KMS-11 (cell line): ENCODE results near the gene PRPF6.

Source experiments
- H2AFZ ChIP-seq: fragments of 200-600 bp; sonication (generic); 2 replicates; pipeline ENCODE4 v1.6.1; 2016; ENCODE audit warnings: antibody characterized with exemption, mixed run types, low read depth
- H3K27ac ChIP-seq: fragments of 200-600 bp; sonication (generic); 2 replicates; pipeline ENCODE4 v1.6.1; 2016; ENCODE audit warnings: mild to moderate bottlenecking, mixed run types
- H3K27me3 ChIP-seq: fragments of 200-600 bp; sonication (generic); 2 replicates; pipeline ENCODE4 v1.6.1; 2017; ENCODE audit warnings: mild to moderate bottlenecking, low read depth, mixed run types, moderate library complexity; ENCODE audit not compliant: insufficient read depth
- H3K36me3 ChIP-seq: fragments of 200-600 bp; sonication (generic); 2 replicates; pipeline ENCODE4 v1.6.1; 2017; ENCODE audit warnings: mild to moderate bottlenecking, mixed run types; ENCODE audit not compliant: insufficient read depth
- H3K4me1 ChIP-seq: fragments of 200-600 bp; sonication (generic); 2 replicates; pipeline ENCODE4 v1.6.1; 2016; ENCODE audit warnings: mild to moderate bottlenecking, low read depth, mixed run types; ENCODE audit not compliant: poor library complexity, severe bottlenecking
- H3K4me2 ChIP-seq: fragments of 200-600 bp; sonication (generic); 2 replicates; pipeline ENCODE4 v1.7.0; 2016; ENCODE audit warnings: mild to moderate bottlenecking, mixed run types
- H3K4me3 ChIP-seq: fragments of 200-600 bp; sonication (generic); IDR thresholded peaks from 2 replicates; pipeline ENCODE4 v1.6.1; 2017; ENCODE audit warnings: low read depth, low read length, mixed read lengths; ENCODE audit not compliant: insufficient read depth
- H3K79me2 ChIP-seq: fragments of 200-600 bp; sonication (generic); 2 replicates; pipeline ENCODE4 v1.6.1; 2016; ENCODE audit warnings: low read depth, mixed run types; ENCODE audit not compliant: insufficient read depth
- H3K9ac ChIP-seq: fragments of 200-600 bp; sonication (generic); 2 replicates; pipeline ENCODE4 v1.6.1; 2016; ENCODE audit warnings: mild to moderate bottlenecking, mixed run types
- H4K20me1 ChIP-seq: fragments of 200-600 bp; sonication (generic); 2 replicates; pipeline ENCODE4 v1.6.1; 2016; ENCODE audit warnings: mild to moderate bottlenecking, mixed run types; ENCODE audit not compliant: insufficient read depth
- CTCF ChIP-seq: fragments of 200-600 bp; sonication (generic); conservative IDR thresholded peaks from 2 replicates; pipeline ENCODE4 v1.6.1; 2017; ENCODE audit warnings: low read depth, mild to moderate bottlenecking, antibody characterized with exemption, low read length, moderate library complexity, mixed read lengths

PRPF6 gene

GRCh38 chr20:64045346-64046011 is 64.5 kb downstream of the PRPF6 start:
- H3K36me3 ChIP-seq: no peaks in the 10 kb centered on the region
- H2AFZ ChIP-seq: no peak overlapping the region
- TF ChIP-seq CTCF: no peak
- H3K4me1 ChIP-seq: peaks cover 3% of the 10 kb centered on the region
- H3K9ac ChIP-seq: no peak overlapping the region
- H3K27me3 ChIP-seq: peaks cover 79% of the 10 kb centered on the region
- no peak overlapping the region for H3K4me3 ChIP-seq
- H3K79me2 ChIP-seq: no peaks in the 10 kb centered on the region
- no peak overlapping the region for H3K27ac ChIP-seq
- H4K20me1 ChIP-seq: no peaks in the 10 kb centered on the region
- no peak overlapping the region for H3K4me2 ChIP-seq

GRCh38 chr20:64047046-64047389 is 66.1 kb downstream of the PRPF6 start:
- Histone ChIP-seq H2AFZ (no peak overlapping the region), H3K79me2 (no peaks in the 10 kb centered on the region), H3K27ac (no peak overlapping the region), H3K36me3 (no peaks in the 10 kb centered on the region), H3K9ac (no peak overlapping the region), H4K20me1 (no peaks in the 10 kb centered on the region), H3K4me3 (no peak overlapping the region), H3K4me2 (no peak overlapping the region), H3K27me3 (peaks cover 79% of the 10 kb centered on the region), H3K4me1 (peaks cover 3% of the 10 kb centered on the region)
- TF ChIP-seq CTCF: no peak

GRCh38 chr20:64047968-64048401 is 67.1 kb downstream of the PRPF6 start:
- Histone ChIP-seq H3K9ac (no peak overlapping the region), H3K4me1 (no peaks in the 10 kb centered on the region), H3K4me3 (no peak overlapping the region), H3K27ac (no peak overlapping the region), H3K36me3 (no peaks in the 10 kb centered on the region), H2AFZ (no peak overlapping the region), H3K27me3 (peaks cover 82% of the 10 kb centered on the region), H3K4me2 (no peak overlapping the region), H3K79me2 (no peaks in the 10 kb centered on the region), H4K20me1 (no peaks in the 10 kb centered on the region)
- TF ChIP-seq CTCF: no peak

- H4K20me1 ChIP-seq: no peaks in the 10 kb centered on the region
- no peak overlapping the region for H3K4me3 ChIP-seq
- no peak overlapping the region for H3K27ac ChIP-seq
- H3K27me3 ChIP-seq: peaks cover 80% of the 10 kb centered on the region
- no peak overlapping the region for H3K4me2 ChIP-seq
- H3K4me1 ChIP-seq: no peaks in the 10 kb centered on the region
- no peaks in the 10 kb centered on the region for H3K79me2 ChIP-seq
- no peak for TF ChIP-seq CTCF
- no peak overlapping the region for H3K9ac ChIP-seq
- no peak overlapping the region for H2AFZ ChIP-seq
- no peaks in the 10 kb centered on the region for H3K36me3 ChIP-seq
Measured at GRCh38 chr20:64048402-64049044, 67.6 kb downstream of the PRPF6 start.
